GM18519 (cell line): ENCODE measurements around the gene RAB27B.
"Not testable (repeated sequence)": the region's sequence is repeated elsewhere in the genome, so short reads cannot be mapped to it uniquely, and the experiment has no call there.

Experiments
- ATAC-seq: cut with Tn5 transposase; IDR thresholded peaks from one replicate; pipeline ENCODE4 v1.9.1; 2021; ENCODE audit warnings: mild to moderate bottlenecking, moderate library complexity; ENCODE audit not compliant: unreplicated experiment, low FRiP score

Gene RAB27B

GRCh38 chr18:54813977-54814565 is 14.2 kb upstream of the RAB27B start:
- no peak for ATAC-seq

- ATAC-seq, result no peak
These were observed 13.2 kb upstream of the RAB27B start for GRCh38 chr18:54815086-54815485.

- ATAC-seq, result not testable (repeated sequence)
These were observed 7.4 kb upstream of the RAB27B start for GRCh38 chr18:54820785-54821275.

GRCh38 chr18:54822872-54823845 is 5.1 kb upstream of the RAB27B start:
- no peak for ATAC-seq

- ATAC-seq, result no peak
These were observed 3.5 kb upstream of the RAB27B start for GRCh38 chr18:54824761-54825160.

- ATAC-seq, result no peak
These were observed 2.5 kb upstream of the RAB27B start for GRCh38 chr18:54825601-54826344.

GRCh38 chr18:54828986-54829385 is 709 bp downstream of the RAB27B start:
- no peak for ATAC-seq

GRCh38 chr18:54829856-54830255 is 1.6 kb downstream of the RAB27B start:
- ATAC-seq, result no peak

GRCh38 chr18:54830260-54830659 is 2.0 kb downstream of the RAB27B start:
- ATAC-seq, result no peak

GRCh38 chr18:54830866-54831265 is 2.6 kb downstream of the RAB27B start:
- no peak for ATAC-seq

GRCh38 chr18:54835944-54836343 is 7.7 kb downstream of the RAB27B start:
- no peak for ATAC-seq

- no peak for ATAC-seq
These were observed 15.0 kb downstream of the RAB27B start for GRCh38 chr18:54843314-54843713.

GRCh38 chr18:54845787-54846186 is 17.5 kb downstream of the RAB27B start:
- ATAC-seq, result no peak

- ATAC-seq, result no peak
These were observed 19.8 kb downstream of the RAB27B start for GRCh38 chr18:54848121-54848520.

- no peak for ATAC-seq
These were observed 21.4 kb downstream of the RAB27B start for GRCh38 chr18:54849683-54850082.

- no peak for ATAC-seq
These were observed 22.3 kb downstream of the RAB27B start for GRCh38 chr18:54850598-54850997.

GRCh38 chr18:54852780-54853675 is 24.8 kb downstream of the RAB27B start:
- no peak for ATAC-seq

GRCh38 chr18:54855050-54855449 is 26.8 kb downstream of the RAB27B start:
- not testable (repeated sequence) for ATAC-seq

- ATAC-seq, result no peak
These were observed 27.9 kb downstream of the RAB27B start for GRCh38 chr18:54856105-54856646.

GRCh38 chr18:54857499-54857898 is 29.2 kb downstream of the RAB27B start:
- no peak for ATAC-seq
